Bronchial epithelial cell (primary cell): ENCODE data around the gene PALS1. TPM values are rescaled to one million over a fixed set of nuclear protein-coding genes. Genes with fewer than 3 reads are reported as not detected.

Source experiments
- DNase-seq: peaks from one replicate; pipeline ENCODE4 v3.0.0-alpha.2; 2010; ENCODE audit warnings: low read depth
- FAIRE-seq: peaks from 2 replicates; lab custom pipeline; 2011; peaks lifted over from hg19 to GRCh38; lab: Jason Lieb, UNC
- H3K27me3 ChIP-seq: 2 replicates; pipeline ENCODE4 v1.5.1; 2011; ENCODE audit warnings: low read length; ENCODE audit not compliant: control insufficient read depth, insufficient read depth
- H3K36me3 ChIP-seq: 2 replicates; pipeline ENCODE4 v1.5.1; 2011; ENCODE audit warnings: low read length; ENCODE audit not compliant: control insufficient read depth, insufficient read depth
- H3K4me3 ChIP-seq: 2 replicates; pipeline ENCODE4 v1.5.1; 2011; ENCODE audit warnings: mild to moderate bottlenecking, low read depth, low read length, control low read depth
- CTCF ChIP-seq: IDR thresholded peaks from 2 replicates; pipeline ENCODE4 v1.5.1; 2011; ENCODE audit warnings: mild to moderate bottlenecking, moderate library complexity, low read length, control low read depth, inconsistent platforms; ENCODE audit not compliant: insufficient read depth, severe bottlenecking
- total RNA-seq: library from RNA; depleted of rRNA; stranded (reverse); fragments of >200 nt; gene quantifications from 2 replicates; pipeline ENCODE4 v1.2.1, GENCODE V29; 2014

Gene PALS1
- total RNA-seq, 1 donor from 2014 or later = 15.3 TPM

- no peak for TF ChIP-seq CTCF
- no peaks in the 10 kb centered on the region for H3K36me3 ChIP-seq
- FAIRE-seq = no peak
- H3K4me3 ChIP-seq = no peak overlapping the region
- no peak for DNase-seq
- H3K27me3 ChIP-seq = no peaks in the 10 kb centered on the region
Observed at GRCh38 chr14:67257906-67258305, 16.7 kb downstream of the PALS1 start.

- FAIRE-seq = no peak
- TF ChIP-seq CTCF = no peak
- H3K4me3 ChIP-seq = no peak overlapping the region
- H3K36me3 ChIP-seq = no peaks in the 10 kb centered on the region
- no peaks in the 10 kb centered on the region for H3K27me3 ChIP-seq
- no peak for DNase-seq
Observed at GRCh38 chr14:67260965-67261364, 19.7 kb downstream of the PALS1 start.

- no peak for TF ChIP-seq CTCF
- no peaks in the 10 kb centered on the region for H3K27me3 ChIP-seq
- no peak overlapping the region for H3K4me3 ChIP-seq
- no peak for DNase-seq
- H3K36me3 ChIP-seq = no peaks in the 10 kb centered on the region
- FAIRE-seq = no peak
Observed at GRCh38 chr14:67263499-67264149, 22.4 kb downstream of the PALS1 start.

- Histone ChIP-seq H3K4me3 (no peak overlapping the region), H3K27me3 (no peaks in the 10 kb centered on the region), H3K36me3 (no peaks in the 10 kb centered on the region)
- no peak for TF ChIP-seq CTCF
- no peak for FAIRE-seq
- DNase-seq = no peak
Observed at GRCh38 chr14:67265131-67265530, 23.9 kb downstream of the PALS1 start.

- TF ChIP-seq CTCF = no peak
- no peak for FAIRE-seq
Observed at GRCh38 chr14:67267576-67268328, 26.5 kb downstream of the PALS1 start.

More at GRCh38 chr14:67267576-67268328, 26.5 kb downstream of the PALS1 start:
- no peak for DNase-seq
- no peaks in the 10 kb centered on the region for H3K36me3 ChIP-seq
- no peak overlapping the region for H3K4me3 ChIP-seq
- H3K27me3 ChIP-seq = no peaks in the 10 kb centered on the region
